Activated CD8-positive, alpha-beta memory T cell treated with anti-CD3 and anti-CD28 coated beads for 48 hours (primary cell): ENCODE results near the gene CD1C.
"Not testable (repeated sequence)": the region's sequence is repeated elsewhere in the genome, so short reads cannot be mapped to it uniquely, and the experiment has no call there.

ENCODE experiments used
- DNase-seq, 3 experiments: peaks; one replicate each; pipeline ENCODE4 v3.0.0-alpha.2; 2020; ENCODE audit warnings: low read depth in 2 of 3, low spot score in 2 of 3

CD1C gene

DNA sequence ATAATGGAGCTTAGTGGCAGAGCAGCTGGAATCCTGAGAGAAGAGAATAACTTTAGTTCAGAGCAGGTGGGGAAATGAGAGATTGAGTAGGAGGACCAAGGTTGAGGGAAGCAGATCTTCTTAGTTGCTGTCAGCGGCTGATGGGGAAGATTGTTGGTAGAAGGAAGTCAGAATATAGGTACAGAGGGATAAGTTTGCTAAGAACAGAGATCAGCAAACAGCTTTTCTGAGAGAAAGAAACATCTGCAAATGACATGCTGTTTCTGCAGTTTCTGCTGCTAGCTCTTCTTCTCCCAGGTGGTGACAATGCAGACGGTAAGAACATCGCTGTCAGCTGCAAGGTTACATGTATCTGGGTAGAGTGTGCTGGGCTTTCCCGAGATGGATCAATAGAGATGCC is at the start of gene CD1C:
Gene CD1C, plus strand, starts transcription at position 113 of the 400 bp plus-strand sequence. Its CDS starts 142 bp downstream, at position 255.
- no peak for DNase-seq

DNA sequence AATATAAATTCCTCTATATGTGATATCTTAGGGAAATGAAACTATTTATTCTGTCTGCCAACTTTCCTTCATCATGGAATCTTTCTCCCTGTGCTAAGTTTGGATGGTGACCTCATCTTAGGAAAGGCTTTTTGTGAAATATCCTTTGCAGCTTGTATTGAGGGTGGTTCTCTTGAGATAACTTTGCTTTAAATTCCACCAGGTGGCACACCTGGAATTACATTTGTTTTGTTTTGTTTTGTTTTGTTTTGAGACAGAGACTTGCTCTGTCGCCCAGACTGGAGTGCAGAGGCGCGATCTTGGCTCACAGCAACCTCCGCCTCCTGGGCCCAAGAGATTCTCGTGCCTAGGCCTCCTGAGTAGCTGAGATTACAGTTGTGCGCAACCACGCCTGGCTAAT is 43.1 kb upstream of the CD1C start:
- DNase-seq, result no peak

DNA sequence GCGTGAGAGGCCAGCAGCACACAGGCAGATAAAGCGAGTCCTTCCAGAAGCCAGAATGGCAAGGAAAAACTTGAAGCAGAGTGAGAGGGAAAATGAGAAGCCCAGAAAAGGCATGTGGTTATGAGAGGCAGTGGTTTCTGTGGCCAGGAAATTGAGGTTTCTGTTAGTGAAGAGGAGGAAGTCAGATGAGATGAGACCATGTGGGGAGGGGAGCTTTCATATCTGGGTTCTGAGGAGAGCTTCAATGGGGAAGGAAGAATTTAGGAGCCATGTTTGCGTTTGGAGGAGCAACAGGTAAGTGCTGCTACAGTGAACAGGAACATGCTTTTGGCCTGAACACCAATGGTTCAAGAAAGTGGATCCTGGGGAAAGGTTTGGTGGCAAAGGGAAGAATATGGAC is 41.6 kb upstream of the CD1C start:
- DNase-seq, result peak in 1 of 3 experiments; percentile 4

DNA sequence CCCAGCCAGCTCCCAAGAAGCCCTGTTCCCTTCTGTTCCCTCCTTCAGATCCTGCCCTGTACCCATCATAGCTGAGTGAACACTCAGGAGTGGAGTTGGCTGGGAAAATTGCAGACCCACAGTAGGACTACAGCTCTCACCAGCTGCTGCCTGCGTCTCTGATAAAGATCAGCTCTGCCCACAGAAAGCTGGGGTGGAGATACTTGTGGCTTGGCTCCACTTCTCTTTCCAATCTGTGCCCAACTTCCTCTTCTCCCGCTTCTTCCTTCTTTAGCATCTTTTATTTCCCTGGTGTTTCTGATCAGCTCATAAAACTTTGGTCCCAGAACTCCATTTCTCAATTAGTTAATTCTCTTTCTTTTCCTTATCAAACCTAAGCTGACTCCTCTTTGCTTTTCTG is 41.0 kb upstream of the CD1C start:
- no peak for DNase-seq

DNA sequence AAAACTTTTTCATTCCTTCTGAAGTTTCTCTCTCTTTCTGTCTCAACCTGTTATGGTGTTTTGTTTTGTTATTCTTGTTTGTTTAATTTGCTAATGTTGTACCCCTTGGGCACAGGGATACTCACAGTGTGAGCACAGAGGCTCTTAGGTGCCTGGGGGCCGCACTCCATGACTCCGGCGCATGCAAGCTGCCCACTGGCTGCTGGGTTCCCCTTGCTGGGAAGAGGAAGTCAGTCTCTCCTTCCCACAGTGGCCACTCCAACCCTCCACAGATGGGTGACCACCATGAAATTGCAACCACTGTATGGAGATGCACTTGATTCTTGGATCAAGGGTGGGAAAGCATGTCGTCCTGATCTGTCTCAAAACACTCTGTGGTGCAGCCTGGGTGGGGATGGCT is 40.1 kb upstream of the CD1C start:
- no peak for DNase-seq

DNA sequence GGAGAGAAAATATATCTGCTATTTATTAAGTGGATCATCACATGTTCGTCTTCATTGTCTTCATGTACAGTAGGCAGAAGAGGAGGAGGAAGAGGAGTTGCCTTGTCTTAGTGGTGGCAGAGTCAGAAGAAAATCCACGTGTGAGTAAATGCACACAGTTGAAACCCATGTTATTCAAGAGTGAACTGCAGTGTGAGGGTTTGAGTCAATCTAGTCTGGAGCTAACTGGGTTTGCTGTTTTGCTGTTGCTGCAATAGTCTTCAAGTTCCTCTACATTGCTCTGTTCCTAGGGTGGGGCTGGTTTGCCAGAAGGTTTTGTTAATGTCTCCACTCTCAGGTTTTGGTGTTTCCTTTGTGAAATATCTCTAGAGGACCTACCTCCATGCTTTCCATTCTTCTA is 38.6 kb upstream of the CD1C start:
- no peak for DNase-seq

DNA sequence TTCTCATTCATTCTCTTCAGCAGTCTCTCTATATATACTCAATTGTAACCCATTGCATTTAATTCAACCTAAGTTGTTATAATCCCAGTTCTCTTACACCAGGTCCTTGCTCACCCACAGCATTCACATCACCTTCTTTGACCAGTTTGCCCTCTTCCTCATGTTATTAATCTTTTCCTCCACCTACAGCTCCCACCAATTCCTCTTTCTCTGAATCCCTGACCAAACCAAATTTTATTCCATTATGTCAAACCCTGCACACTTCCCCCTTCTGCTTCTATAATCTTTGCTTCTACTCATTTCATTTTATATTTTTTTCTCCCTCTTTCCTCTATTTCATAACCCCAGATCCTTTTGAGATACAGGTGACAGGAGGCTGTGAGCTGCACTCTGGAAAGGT is 34.1 kb upstream of the CD1C start:
- no peak for DNase-seq

DNA sequence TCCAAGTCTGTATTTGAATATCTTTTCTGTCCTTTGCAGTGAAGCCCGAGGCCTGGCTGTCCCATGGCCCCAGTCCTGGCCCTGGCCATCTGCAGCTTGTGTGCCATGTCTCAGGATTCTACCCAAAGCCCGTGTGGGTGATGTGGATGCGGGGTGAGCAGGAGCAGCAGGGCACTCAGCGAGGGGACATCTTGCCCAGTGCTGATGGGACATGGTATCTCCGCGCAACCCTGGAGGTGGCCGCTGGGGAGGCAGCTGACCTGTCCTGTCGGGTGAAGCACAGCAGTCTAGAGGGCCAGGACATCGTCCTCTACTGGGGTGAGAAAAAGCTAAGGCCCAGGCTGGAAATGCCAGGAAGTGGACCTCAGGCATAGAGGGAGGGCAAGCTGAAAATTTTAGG is 33.0 kb upstream of the CD1C start:
- not testable (repeated sequence) for DNase-seq

DNA sequence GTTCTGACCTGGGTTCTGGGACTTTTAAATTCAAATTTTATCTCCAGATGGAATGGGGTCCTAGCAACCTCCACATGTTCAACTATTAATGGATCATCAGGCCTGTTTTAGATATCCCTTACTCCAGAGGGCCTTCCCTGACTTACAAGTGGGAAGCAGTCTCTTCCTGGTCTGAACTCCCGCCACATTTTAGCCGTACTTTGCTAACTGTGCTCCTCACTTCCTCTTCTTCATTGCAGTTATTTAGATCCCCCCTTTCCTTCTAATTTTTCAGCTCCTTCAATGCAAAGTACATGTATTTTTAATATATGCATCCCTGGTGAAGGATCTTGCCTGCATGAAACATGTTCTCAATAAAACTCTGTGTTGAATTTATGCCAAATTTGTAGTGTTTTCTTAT is 31.8 kb upstream of the CD1C start:
- no peak for DNase-seq

DNA sequence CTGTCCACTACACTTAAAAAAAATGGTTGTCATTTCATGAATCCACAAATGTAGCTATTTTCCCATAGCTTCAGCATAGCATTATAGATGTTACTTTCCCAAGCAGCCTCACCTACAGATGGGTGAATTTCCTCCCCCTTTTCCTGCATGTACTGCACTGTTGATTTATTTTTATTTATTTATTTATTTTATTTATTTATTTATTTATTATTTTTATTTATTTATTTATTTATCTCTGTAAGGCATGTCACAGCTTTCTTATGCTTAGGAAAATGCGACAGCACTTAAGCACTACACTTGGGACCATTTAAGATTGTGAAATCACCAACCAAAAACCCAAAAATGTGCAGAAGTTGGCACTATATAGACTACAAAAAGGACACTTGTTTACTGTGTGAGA is 30.6 kb upstream of the CD1C start:
- no peak for DNase-seq

DNA sequence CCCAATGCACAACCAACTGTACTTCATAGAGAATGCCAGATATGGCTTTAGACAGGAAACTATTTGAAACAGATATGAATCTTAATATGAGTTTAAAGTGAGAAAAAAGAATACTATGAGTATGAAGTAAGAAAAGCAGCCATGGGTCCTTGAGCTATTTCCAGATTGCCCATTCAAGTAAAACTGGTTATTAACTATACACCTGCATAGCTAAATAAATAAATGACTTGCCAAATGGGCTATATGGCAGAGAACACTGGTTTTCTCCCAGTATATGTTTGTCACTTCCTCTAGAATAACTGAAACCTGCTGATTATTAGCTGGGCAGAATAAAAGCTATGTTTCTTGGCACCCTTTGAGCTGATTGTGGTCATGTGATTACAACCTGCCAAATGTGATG is 17.0 kb upstream of the CD1C start:
- DNase-seq, result no peak

DNA sequence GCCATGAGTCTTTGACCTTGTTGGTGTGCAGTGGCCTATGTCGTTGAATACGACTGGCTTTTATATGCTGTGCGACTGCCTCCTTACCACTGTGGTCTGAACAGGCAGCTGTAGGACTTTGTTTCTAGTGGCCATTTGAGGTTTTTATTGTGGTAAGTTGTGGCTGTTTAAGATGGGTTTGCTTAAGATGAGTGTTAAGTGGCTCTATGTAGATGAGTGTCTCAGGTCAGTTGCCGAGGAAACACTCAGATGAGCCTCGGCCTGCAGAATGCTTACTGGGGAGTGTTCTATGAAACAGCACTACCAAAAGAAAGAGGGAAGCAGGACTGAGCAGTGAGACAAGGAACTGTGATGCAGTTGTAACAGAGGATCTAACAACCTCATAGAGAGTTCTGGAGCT is 14.9 kb upstream of the CD1C start:
- DNase-seq, result no peak

DNA sequence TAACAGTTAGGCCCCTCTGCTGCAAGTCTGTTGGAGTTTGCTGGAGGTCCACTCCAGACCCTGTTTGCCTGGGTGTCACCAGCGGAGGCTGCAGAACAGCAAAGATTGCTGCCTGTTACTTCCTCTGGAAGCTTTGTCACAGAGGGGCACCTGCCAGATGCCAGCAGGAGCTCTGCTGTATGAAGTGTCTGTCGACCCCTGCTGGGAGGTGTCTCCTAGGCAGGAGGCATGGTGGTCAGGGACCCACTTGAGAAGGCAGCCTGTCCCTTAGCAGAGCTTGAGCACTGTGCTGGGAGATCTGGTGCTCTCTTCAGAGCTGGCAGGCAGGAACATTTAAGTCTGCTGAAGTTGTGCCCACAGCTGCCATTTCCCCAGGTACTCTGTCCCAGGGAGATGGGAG is 7.3 kb upstream of the CD1C start:
- DNase-seq, result not testable (repeated sequence)

DNA sequence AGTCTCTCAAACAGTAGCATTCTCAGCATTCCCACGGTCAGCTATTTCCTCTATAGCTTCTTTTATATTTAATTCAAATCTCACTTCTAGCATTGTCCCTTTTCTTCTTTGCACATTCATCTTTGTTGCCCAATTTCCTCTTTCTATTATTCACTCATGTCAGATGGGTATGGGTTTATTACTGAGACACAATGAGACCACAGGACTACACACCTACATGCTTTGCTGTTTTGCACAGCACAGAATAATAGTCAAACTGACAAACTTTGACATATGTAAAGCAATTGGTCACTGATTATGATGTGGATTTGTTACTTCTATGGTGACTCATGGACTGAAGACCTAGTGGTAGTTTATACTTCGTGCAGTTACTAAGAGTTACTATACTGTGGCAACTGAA is 5.8 kb upstream of the CD1C start:
- no peak for DNase-seq

DNA sequence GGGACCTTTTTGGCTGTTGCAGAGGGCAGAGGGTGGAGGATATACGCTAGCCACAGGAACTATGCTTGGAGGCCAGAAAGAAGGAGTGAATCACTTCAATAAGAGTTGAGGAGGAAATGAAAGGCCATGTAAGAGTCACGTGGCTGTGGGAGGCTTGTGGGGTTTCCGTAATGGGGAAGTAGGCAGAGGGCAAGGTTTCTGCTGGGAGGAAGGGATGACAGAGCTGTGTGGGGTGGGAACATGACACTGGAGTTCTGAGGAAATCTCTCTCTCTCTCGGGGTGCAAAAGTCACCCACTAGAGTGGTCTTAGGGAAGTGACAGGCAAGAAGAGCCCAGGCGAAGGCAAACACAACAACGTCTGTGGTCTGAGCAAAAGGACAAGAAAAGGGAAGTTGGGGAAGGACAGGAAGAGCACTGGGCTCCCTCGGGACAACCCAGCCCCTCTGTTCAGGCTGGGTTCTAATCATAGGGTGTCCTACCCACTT is 3.9 kb upstream of the CD1C start:
- no peak for DNase-seq

DNA sequence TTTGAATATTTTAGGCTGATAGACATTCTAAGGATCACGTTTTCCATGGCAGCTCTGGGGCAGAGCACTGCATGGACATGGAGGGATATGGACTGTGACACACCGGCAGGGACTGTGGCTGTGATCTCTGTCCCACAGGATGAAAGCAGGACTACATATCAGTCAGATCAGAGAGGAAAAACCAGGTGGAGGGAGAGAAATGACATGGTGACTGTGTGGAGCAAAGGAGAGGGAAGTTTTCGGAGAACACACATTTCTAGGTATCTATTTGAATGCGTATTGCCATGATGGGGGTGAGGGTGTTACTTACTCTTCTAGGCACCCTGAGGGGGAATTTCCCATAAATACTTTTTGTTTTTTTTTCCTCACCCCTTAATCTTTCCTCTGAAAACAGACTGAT is 3.2 kb upstream of the CD1C start:
- DNase-seq, result no peak

DNA sequence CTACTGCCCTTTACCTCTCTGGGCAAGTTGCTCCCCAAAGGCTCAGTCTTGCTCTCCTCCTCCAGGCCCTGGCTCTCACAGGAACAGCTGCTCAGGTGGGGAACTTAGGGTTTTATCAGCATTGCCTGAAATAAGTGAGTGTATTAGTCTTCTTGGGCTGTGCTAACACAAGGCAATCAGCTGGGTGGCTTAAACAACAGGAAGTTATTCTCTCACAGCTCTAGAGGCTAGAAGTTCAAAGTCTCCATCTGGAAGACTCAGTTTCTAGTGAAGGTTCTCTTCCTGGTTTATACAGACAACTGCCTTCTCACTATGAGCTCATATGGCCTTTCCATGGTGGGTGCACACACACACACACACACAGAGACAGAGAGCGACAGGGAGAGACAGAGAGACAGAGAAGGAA is 2.8 kb upstream of the CD1C start:
- no peak for DNase-seq

DNA sequence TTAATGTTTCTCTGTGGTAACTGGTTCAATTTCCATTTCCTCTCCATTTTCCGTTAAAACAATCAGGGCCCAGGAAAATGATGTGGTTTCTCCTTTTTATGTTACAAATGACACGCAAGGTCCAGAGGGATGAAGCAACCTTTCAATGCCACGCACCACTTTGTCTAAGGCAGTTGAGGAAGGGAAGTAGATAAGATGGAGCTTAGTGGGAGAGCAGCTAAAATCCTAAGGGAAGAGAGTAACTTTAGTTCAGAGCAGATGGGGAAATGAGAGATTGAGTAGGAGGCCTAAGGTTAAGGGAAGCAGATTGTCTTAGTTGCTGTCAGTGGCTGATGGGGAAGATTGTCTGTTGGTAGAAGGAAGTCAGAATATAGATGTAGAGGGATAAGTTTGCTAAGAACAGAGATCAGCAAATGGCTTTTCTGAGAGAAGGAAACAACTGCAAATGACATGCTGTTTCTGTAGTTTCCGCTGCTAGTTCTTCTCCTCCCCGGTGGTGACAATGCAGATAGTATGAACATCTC is 660 bp downstream of the CD1C start:
- no peak for DNase-seq

DNA sequence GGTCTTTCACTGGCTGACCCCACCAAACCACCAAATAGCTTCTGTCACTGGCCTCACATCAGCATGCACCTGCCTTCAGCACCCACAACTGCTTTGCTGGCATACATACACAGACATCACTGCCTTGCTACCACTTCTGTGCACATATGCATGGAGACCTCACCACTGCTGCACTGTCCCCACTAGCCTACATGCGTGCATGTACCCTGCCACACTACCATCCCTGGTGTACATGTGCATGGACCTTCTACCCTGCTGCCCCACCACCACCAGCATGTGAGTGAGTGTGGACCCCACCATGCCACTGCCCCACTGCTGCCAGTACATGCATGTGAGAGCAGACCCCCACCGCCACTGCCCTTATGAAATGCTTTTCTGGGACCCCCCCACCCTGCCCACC is 6.1 kb downstream of the CD1C start:
- DNase-seq, result no peak

DNA sequence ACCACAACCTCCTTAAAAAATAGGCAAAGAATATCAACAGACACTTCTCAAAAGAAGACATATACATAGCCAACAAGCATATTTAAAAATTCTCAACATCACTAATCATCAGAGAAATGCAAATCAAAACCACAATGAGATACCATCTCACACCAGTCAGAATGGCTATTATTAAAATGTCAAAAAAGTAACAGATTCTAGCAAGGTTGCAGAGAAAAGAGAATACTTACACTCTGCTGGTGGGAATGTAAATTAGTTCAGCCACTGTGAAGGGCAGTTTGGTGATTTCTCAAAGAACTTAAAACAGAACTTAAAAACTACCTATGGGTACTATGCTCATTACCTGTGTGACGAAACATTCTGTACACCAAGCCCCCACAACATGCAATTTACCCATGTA is 20.9 kb downstream of the CD1C start:
- no peak for DNase-seq

DNA sequence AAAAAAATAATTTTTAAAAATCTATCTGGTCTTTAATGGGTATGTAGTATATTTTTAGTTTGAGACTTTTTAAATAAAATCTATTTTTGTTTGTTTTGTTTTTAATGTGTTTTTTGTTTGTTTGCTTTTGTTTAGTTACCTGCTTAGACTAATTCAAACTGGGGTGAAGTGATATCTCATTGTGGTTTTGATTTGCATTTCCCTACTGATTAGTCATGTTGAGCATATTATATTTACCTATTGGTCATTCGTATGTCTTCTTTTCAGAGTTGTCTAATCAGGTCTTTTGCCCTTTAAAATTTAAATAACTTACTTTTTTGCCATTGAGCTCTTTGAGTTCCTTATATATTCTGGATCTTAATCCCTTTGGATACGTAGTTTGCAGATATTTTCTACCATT is 21.3 kb downstream of the CD1C start:
- DNase-seq, result no peak

DNA sequence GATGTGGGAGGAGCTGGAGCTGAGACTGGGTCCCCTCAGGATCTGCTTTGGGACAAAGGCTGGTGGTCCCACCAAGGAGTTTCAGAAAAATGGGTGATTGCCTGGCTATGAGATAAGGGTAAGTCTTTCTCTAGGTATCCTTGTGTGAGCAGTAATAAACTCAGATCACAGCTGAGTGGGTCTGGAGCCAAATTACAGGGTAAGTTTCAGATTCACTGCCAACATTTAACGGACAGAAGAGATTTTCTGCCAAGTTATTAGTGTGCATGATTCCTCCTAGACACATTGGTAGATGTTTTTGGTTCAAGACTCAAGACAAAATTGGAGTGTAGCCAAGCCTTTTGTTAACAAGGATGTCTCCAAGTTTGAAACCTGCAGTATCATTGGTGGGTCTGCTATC is 34.1 kb downstream of the CD1C start:
- DNase-seq, result no peak

DNA sequence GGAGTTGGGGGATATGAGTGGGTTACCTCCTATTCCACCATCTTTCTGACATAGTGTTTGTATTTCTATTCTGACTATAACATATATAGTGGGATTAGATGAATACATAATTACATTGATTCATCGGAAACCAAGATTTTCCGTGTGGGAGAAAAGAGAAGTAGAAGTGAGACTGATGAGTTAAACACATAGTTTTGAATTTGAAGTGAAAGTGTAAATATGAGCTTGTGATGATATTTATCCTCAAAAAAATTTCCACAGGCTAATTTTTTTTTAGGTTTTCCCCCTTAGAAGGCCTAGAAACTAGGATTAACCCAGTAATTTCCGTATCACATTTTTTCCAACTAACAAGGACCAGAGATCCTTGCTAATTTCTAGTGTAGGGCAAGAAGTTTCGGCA is 34.7 kb downstream of the CD1C start:
- DNase-seq, result no peak

DNA sequence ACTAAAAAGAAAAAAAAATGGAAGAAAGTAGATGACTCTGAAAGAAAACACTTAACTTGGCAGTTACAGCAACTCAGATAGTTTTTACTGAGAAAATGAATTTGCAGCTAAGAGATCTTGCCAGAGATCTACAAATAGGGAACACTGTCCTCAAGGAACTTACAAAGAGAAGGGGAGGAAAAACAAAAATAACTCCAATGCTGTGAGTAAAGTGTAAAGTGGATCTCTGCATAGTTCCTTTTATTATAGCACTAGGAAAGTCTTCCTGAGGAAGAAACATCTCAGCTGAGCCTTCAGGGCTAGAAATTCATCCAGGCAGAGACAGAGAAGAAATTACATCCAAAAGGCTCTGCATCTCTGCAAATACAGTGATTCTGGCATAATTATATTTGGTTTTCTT is 37.8 kb downstream of the CD1C start:
- no peak for DNase-seq
